Cardiac muscle cell (in vitro differentiated cells and primary cell): ENCODE results near the gene OTULIN. TPM values are rescaled to one million over a fixed set of nuclear protein-coding genes. Genes with fewer than 3 reads are reported as not detected.

ENCODE experiments used
- DNase-seq, 2 donors: peaks; one replicate each; pipeline versions ENCODE4 v3.0.0 to v3.0.0-alpha.2; 2010 to 2017; ENCODE audit warnings: low read depth in 1 of 2, low spot score in 1 of 2
- H3K27ac ChIP-seq: fragments of 200-600 bp; sonication (generic); 2 replicates; pipeline ENCODE4 v1.5.1; 2016
- H3K27me3 ChIP-seq: fragments of 200-600 bp; sonication (generic); 2 replicates; pipeline ENCODE4 v1.6.0; 2016; ENCODE audit warnings: control low read depth
- H3K36me3 ChIP-seq: fragments of 200-600 bp; sonication (generic); 2 replicates; pipeline ENCODE4 v1.5.1; 2016; ENCODE audit warnings: control low read depth
- H3K4me1 ChIP-seq: fragments of 200-600 bp; sonication (generic); 2 replicates; pipeline ENCODE4 v1.8.1; 2017; ENCODE audit warnings: low read depth, mild to moderate bottlenecking, mixed run types
- H3K4me3 ChIP-seq: fragments of 200-600 bp; sonication (generic); 2 replicates; pipeline ENCODE4 v1.5.1; 2016; ENCODE audit warnings: mild to moderate bottlenecking
- H3K9me3 ChIP-seq: fragments of 200-600 bp; sonication (generic); 2 replicates; pipeline ENCODE4 v1.5.1; 2017; ENCODE audit warnings: low read depth, mild to moderate bottlenecking, control low read depth
- CTCF ChIP-seq: IDR thresholded peaks from 2 replicates; pipeline ENCODE4 v1.5.1; 2012; ENCODE audit warnings: low read depth, mild to moderate bottlenecking, low read length
- polyA plus RNA-seq: library from polyadenylated mRNA; unstranded; fragments of >200 nt; fragmentation: Nextera tagmentation; extraction: Ambion mirVana; gene quantifications from 2 replicates; pipeline ENCODE4 v1.2.1, GENCODE V29; 2016
- total RNA-seq: library from RNA; depleted of rRNA; stranded (reverse); fragments of >200 nt; gene quantifications from 2 replicates; pipeline ENCODE4 v1.2.3, GENCODE V29; 2016

The OTULIN gene
- total and polyA plus RNA-seq, 2 experiments from 2014 or later: 17.1 to 31.2 TPM

GRCh38 chr5:14678773-14679334 lies 14.3 kb downstream of the OTULIN start:
- Histone ChIP-seq H3K4me1 (peaks cover 5% of the 10 kb centered on the region), H3K27ac (no peak overlapping the region), H3K27me3 (no peaks in the 10 kb centered on the region), H3K9me3 (no peaks in the 10 kb centered on the region), H3K4me3 (no peak overlapping the region), H3K36me3 (peaks cover 24% of the 10 kb centered on the region)
- no peak for TF ChIP-seq CTCF
- DNase-seq: no peak

GRCh38 chr5:14679595-14679994 lies 15.1 kb downstream of the OTULIN start:
- no peaks in the 10 kb centered on the region for H3K27me3 ChIP-seq
- no peak overlapping the region for H3K27ac ChIP-seq
- peaks cover 12% of the 10 kb centered on the region for H3K4me1 ChIP-seq
- H3K9me3 ChIP-seq: no peaks in the 10 kb centered on the region
- H3K36me3 ChIP-seq: peaks cover 24% of the 10 kb centered on the region
- no peak for TF ChIP-seq CTCF
- no peak for DNase-seq
- H3K4me3 ChIP-seq: no peak overlapping the region

GRCh38 chr5:14681236-14681752 lies 16.8 kb downstream of the OTULIN start:
- Histone ChIP-seq H3K36me3 (peaks cover 24% of the 10 kb centered on the region), H3K9me3 (no peaks in the 10 kb centered on the region), H3K27ac (no peak overlapping the region), H3K4me3 (no peak overlapping the region), H3K27me3 (no peaks in the 10 kb centered on the region), H3K4me1 (peaks cover 16% of the 10 kb centered on the region)
- DNase-seq: no peak
- TF ChIP-seq CTCF: no peak

GRCh38 chr5:14683906-14684455 lies 19.5 kb downstream of the OTULIN start:
- H3K4me3 ChIP-seq: no peak overlapping the region
- DNase-seq: no peak
- no peaks in the 10 kb centered on the region for H3K27me3 ChIP-seq
- H3K4me1 ChIP-seq: peaks cover 16% of the 10 kb centered on the region
- peaks cover 38% of the 10 kb centered on the region for H3K36me3 ChIP-seq
- TF ChIP-seq CTCF: no peak
- H3K27ac ChIP-seq: peak overlapping the region; percentile 71
- no peaks in the 10 kb centered on the region for H3K9me3 ChIP-seq

GRCh38 chr5:14684757-14685156 lies 20.2 kb downstream of the OTULIN start:
- no peak for DNase-seq
- Histone ChIP-seq H3K9me3 (no peaks in the 10 kb centered on the region), H3K4me1 (peaks cover 16% of the 10 kb centered on the region), H3K4me3 (no peak overlapping the region), H3K36me3 (peaks cover 41% of the 10 kb centered on the region), H3K27ac (peak overlapping the region; percentile 71), H3K27me3 (no peaks in the 10 kb centered on the region)
- TF ChIP-seq CTCF: no peak
